ENCODE results near the gene CDC45.

DNA sequence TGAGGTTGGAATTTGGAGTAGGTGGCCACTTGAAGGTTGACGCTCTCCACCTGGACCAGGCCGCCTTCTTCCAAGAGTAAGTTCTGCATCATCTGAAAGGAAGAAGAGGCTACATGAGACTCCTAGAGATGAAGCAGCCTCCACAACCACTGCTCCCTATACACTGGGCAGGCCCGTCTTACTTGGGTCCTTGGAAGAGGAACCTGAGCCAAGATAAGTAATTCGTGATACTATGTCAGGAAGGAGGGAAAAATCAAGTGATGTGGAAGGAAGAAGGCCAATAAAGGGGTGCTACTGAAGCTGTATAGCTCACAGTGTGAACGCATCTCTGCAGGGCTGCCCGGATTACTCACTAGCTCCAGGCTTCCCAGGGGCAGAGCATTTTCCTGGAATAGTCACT, 11.8 kb upstream of the CDC45 start:
- no peak for TF ChIP-seq EZH2phosphoT487 (IDR thresholded peaks at IDR 0.05; ENCODE audit: borderline replicate concordance, low read depth, low read length)
- TF ChIP-seq, protein P1, sequence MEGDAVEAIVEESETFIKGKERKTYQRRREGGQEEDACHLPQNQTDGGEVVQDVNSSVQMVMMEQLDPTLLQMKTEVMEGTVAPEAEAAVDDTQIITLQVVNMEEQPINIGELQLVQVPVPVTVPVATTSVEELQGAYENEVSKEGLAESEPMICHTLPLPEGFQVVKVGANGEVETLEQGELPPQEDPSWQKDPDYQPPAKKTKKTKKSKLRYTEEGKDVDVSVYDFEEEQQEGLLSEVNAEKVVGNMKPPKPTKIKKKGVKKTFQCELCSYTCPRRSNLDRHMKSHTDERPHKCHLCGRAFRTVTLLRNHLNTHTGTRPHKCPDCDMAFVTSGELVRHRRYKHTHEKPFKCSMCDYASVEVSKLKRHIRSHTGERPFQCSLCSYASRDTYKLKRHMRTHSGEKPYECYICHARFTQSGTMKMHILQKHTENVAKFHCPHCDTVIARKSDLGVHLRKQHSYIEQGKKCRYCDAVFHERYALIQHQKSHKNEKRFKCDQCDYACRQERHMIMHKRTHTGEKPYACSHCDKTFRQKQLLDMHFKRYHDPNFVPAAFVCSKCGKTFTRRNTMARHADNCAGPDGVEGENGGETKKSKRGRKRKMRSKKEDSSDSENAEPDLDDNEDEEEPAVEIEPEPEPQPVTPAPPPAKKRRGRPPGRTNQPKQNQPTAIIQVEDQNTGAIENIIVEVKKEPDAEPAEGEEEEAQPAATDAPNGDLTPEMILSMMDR (conservative IDR thresholded peaks at IDR 0.05; ENCODE audit: low read length): no peak
